ENCODE measurements around the gene PTPN20. TPM values are rescaled to one million over a fixed set of nuclear protein-coding genes. Genes with fewer than 3 reads are reported as not detected.

PTPN20 gene
- total RNA-seq, 1 experiment from 2014 or later, result 9.5 TPM

GRCh38 chr10:47009215-47009838, 98.1 kb downstream of the PTPN20 start:
- DNase-seq (ENCODE audit: low read depth, low spot score) (no peak), ATAC-seq (no peak; the same call in 1 of the 2 replicates)
- Histone ChIP-seq H3K27me3 (ENCODE audit: control insufficient read depth, insufficient read depth, low read length) (0 out of 2 replicates have a peak, but pooled peaks cover 2% of the 10 kb centered on the region), H3K4me3 (ENCODE audit: low read depth in 2 of 2, low read length in 2 of 2) (no peak overlapping the region), H3K9me3 (ENCODE audit: control insufficient read depth, insufficient read depth, low read depth, low read length) (no peaks in the 10 kb centered on the region), H3K27ac (ENCODE audit: low read length) (no peak overlapping the region), H3K4me1 (ENCODE audit: control insufficient read depth, insufficient read depth, low read length) (no peaks in the 10 kb centered on the region), H3K36me3 (ENCODE audit: control insufficient read depth, insufficient read depth, low read length) (no peaks in the 10 kb centered on the region)
- ChIA-PET CTCF (no interaction called here), POLR2A (no interaction called here)
- intact Hi-C loops (cut with micrococcal nuclease; ENCODE audit: unreplicated experiment), result no loop called here
- BruUV-seq (replicated peaks), result no TSS peak
- in situ Hi-C loops (cut with HindIII; ENCODE audit: low pct_unique_long_range_greater_than_20kb, low sequenced_read_pairs), result no loop called here
- TF ChIP-seq POLR2AphosphoS5 (IDR thresholded peaks at IDR 0.05; ENCODE audit: low read depth, low read length) (no peak), REST (IDR thresholded peaks at IDR 0.05; ENCODE audit: insufficient read depth in 1 of 2, low read depth in 2 of 2, low read length in 1 of 2) (no peak)

GRCh38 chr10:47010036-47010435, 98.8 kb downstream of the PTPN20 start:
- CTCF ChIA-PET, result no interaction called here
- H3K4me3 ChIP-seq (ENCODE audit: low read depth in 2 of 2, low read length in 2 of 2), result no peak overlapping the region
- DNase-seq (ENCODE audit: low read depth, low spot score), result no peak
- BruUV-seq (replicated peaks), result no TSS peak
- H3K9me3 ChIP-seq (ENCODE audit: control insufficient read depth, insufficient read depth, low read depth, low read length), result no peaks in the 10 kb centered on the region
- no peaks in the 10 kb centered on the region for H3K36me3 ChIP-seq (ENCODE audit: control insufficient read depth, insufficient read depth, low read length)
- H3K27me3 ChIP-seq (ENCODE audit: control insufficient read depth, insufficient read depth, low read length), result 0 out of 2 replicates have a peak, but pooled peaks cover 2% of the 10 kb centered on the region
- POLR2A ChIA-PET, result no interaction called here
- intact Hi-C loops (cut with micrococcal nuclease; ENCODE audit: unreplicated experiment), result no loop called here
- H3K27ac ChIP-seq (ENCODE audit: low read length), result no peak overlapping the region
- TF ChIP-seq SIN3A (IDR thresholded peaks at IDR 0.05; ENCODE audit: borderline replicate concordance, insufficient read depth, low read depth, low read length), result no peak
- TF ChIP-seq POLR2AphosphoS5 (IDR thresholded peaks at IDR 0.05; ENCODE audit: low read depth, low read length), result no peak
- TF ChIP-seq CTCF (IDR thresholded peaks at IDR 0.05), result no peak
- no peak for TF ChIP-seq REST (IDR thresholded peaks at IDR 0.05; ENCODE audit: insufficient read depth in 1 of 2, low read depth in 2 of 2, low read length in 1 of 2)
- no peak for TF ChIP-seq TCF7L2 (IDR thresholded peaks at IDR 0.05; ENCODE audit: low read depth, low read length)
- ATAC-seq, result no peak
- in situ Hi-C loops (cut with HindIII; ENCODE audit: low pct_unique_long_range_greater_than_20kb, low sequenced_read_pairs), result no loop called here
- no peaks in the 10 kb centered on the region for H3K4me1 ChIP-seq (ENCODE audit: control insufficient read depth, insufficient read depth, low read length)

All from Panc1 (cell line).